Cardiac fibroblast (primary cell): ENCODE results near the gene RERE.

ENCODE experiments used
- DNase-seq, 2 donors: peaks; one replicate each; pipeline versions ENCODE4 v3.0.0 to v3.0.0-alpha.2; 2010; ENCODE audit warnings: low read depth in 2 of 2
- H3K4me3 ChIP-seq, 2 donors: replicated peaks in 1 of 2; 1 replicate in 1 of 2; 2 replicates in 1 of 2; pipeline ENCODE4 v1.5.1; 2011; ENCODE audit warnings: low read depth in 2 of 2, low read length in 2 of 2, mild to moderate bottlenecking in 2 of 2, moderate library complexity in 1 of 2
- TF ChIP-seq, protein P1 (sequence below): IDR thresholded peaks from one replicate; pipeline ENCODE4 v1.5.1; 2011; ENCODE audit warnings: low read depth, mild to moderate bottlenecking, low read length, inconsistent platforms

The RERE gene

GRCh38 chr1:8666389-8667167 lies 150.9 kb downstream of the RERE start:
- H3K4me3 ChIP-seq: no peak overlapping the region
- peak in 1 of 2 donors; percentile 57 for DNase-seq
- TF ChIP-seq, protein P1, sequence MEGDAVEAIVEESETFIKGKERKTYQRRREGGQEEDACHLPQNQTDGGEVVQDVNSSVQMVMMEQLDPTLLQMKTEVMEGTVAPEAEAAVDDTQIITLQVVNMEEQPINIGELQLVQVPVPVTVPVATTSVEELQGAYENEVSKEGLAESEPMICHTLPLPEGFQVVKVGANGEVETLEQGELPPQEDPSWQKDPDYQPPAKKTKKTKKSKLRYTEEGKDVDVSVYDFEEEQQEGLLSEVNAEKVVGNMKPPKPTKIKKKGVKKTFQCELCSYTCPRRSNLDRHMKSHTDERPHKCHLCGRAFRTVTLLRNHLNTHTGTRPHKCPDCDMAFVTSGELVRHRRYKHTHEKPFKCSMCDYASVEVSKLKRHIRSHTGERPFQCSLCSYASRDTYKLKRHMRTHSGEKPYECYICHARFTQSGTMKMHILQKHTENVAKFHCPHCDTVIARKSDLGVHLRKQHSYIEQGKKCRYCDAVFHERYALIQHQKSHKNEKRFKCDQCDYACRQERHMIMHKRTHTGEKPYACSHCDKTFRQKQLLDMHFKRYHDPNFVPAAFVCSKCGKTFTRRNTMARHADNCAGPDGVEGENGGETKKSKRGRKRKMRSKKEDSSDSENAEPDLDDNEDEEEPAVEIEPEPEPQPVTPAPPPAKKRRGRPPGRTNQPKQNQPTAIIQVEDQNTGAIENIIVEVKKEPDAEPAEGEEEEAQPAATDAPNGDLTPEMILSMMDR: no peak

GRCh38 chr1:8665833-8666232 lies 151.6 kb downstream of the RERE start:
- no peak overlapping the region for H3K4me3 ChIP-seq
- TF ChIP-seq, protein P1: no peak
- no peak for DNase-seq

- no peak overlapping the region for H3K4me3 ChIP-seq
- TF ChIP-seq, protein P1: no peak
- DNase-seq: no peak
Observed at GRCh38 chr1:8664887-8665286, 152.6 kb downstream of the RERE start.

DNA sequence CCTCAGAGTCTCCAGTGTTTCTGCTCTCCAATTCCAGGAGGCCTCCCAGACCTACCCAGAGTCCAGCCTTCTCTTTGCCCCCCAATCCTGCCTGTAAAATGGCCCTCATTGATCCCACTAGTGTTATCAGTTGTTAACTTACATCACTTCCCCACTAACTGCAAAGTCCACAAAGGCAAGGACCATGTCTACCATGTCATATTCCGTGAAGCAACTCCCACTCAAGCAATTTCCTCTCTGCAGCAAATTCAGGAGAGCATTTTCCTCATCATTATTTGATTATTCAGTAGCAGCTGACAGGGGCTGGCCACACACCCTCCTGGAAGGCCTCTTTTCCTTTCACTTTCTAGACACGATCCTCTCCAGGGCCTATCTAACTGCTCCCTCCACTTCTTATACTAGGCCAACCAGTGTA lies 153.5 kb downstream of the RERE start:
- H3K4me3 ChIP-seq: no peak overlapping the region
- TF ChIP-seq, protein P1: no peak
- DNase-seq: peak; percentile 57 to 75

DNA sequence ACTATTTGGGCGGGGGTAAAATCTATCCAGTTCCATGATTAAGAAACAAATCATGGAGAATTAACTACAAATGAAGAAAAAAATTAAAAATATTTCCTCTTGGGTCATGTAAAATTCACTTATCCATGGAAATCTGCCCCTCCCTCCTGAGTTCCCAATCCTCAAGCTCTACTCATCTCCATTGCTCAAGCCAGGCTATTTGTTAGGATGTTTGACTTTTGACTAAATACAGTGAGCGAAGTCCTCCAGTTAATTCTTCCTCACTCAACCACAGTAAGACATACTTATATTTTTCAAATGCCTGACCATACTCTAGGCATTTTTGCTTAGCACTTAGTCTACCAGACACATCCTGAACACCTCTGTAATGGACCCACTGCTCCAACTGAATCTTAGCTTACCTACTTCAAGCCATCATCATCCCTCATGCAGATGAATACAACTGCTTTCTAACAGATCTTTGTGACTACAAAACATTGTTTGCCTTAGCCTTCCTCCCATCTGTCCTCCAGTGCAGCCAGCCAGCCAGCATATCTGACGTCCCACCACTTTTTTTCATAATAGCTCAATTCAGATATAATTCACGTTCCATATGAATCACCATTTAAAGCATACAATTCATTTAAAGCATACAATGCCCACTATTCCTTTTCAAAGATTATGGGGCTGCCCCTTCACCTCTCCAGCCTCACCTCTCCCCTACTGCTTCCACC lies 154.2 kb downstream of the RERE start:
- DNase-seq: no peak
- TF ChIP-seq, protein P1: no peak
- no peak overlapping the region for H3K4me3 ChIP-seq

DNA sequence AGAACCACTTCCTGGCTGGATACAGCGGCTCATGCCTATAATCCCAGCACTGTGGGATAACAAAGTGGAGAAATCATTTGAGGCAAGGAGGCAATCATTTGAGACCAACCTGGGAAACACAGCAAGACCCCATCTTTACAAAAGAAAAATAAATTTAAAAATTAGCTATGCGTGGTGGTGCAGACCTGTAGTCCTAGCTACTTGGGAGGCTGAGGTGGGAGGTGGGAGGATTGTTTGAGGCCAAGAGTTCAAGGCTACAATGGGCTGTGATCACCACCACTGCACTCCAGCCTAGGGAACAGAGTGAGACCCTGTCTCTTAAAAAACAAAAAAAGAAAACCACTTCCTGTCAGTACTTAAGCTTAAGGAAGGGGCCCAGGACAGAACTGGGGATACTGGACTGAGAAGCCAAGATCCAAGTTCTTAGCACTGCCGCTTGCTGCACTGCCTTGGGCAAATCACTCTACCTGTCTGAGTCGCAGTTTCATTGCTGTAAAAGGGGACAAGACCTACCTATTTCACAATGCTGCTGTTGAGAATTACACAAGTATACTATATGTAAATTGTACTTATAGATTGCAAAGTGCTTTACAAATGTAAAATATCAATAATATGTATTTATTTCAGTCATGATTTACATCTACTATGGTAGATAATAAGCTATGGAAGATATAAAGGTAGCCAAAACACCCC lies 154.9 kb downstream of the RERE start:
- H3K4me3 ChIP-seq: no peak overlapping the region
- TF ChIP-seq, protein P1: no peak
- DNase-seq: no peak
